H1 (cell line): ENCODE results near the gene NDUFS7. TPM values are rescaled to one million over a fixed set of nuclear protein-coding genes. Genes with fewer than 3 reads are reported as not detected.

Experiments used
- CTCF ChIA-PET: fragments of 300-600 bp; sonication (Branson Sonifier 250); formaldehyde crosslinking; loops from one replicate; lab custom pipeline; 2021; ENCODE audit not compliant: partially characterized antibody; lab: Charles Lee
- POLR2A ChIA-PET: fragments of 300-600 bp; sonication (Branson Sonifier 250); formaldehyde crosslinking; loops from one replicate; lab custom pipeline; 2021; ENCODE audit warnings: inconsistent platforms; ENCODE audit not compliant: partially characterized antibody; lab: Charles Lee
- DNase-seq, 2 experiments: peaks; one replicate each; pipeline versions ENCODE4 v3.0.0 to v3.0.0-alpha.2; 2010 to 2022; ENCODE audit warnings: low spot score in 2 of 2, low read depth in 1 of 2, mixed read lengths in 1 of 2
- FAIRE-seq: peaks from 2 replicates; lab custom pipeline; 2011; peaks lifted over from hg19 to GRCh38; lab: Jason Lieb, UNC
- H2AFZ ChIP-seq: 2 replicates; pipeline ENCODE4 v1.8.1; 2012; ENCODE audit warnings: low read length, inconsistent platforms
- H2AK5ac ChIP-seq: 2 replicates; pipeline ENCODE4 v1.6.1; 2013; ENCODE audit warnings: low read depth, low read length
- H2BK120ac ChIP-seq: replicated peaks from 2 replicates; pipeline ENCODE3; 2013; ENCODE audit warnings: low read depth, low read length, inconsistent platforms
- H2BK12ac ChIP-seq: 2 replicates; pipeline ENCODE4 v1.6.1; 2013; ENCODE audit warnings: low read depth, low read length
- H2BK15ac ChIP-seq: 2 replicates; pipeline ENCODE4 v1.6.1; 2013; ENCODE audit warnings: low read length
- H2BK20ac ChIP-seq: 2 replicates; pipeline ENCODE4 v1.6.1; 2013; ENCODE audit warnings: low read length
- H2BK5ac ChIP-seq: 2 replicates; pipeline ENCODE4 v1.6.1; 2013; ENCODE audit warnings: low read depth, low read length
- H3K14ac ChIP-seq: 2 replicates; pipeline ENCODE4 v1.6.1; 2013; ENCODE audit warnings: inconsistent platforms; ENCODE audit not compliant: insufficient read length
- H3K18ac ChIP-seq: 2 replicates; pipeline ENCODE4 v1.6.1; 2013; ENCODE audit warnings: low read length; ENCODE audit errors: extremely low read depth
- H3K23ac ChIP-seq: 2 replicates; pipeline ENCODE4 v1.6.1; 2013; ENCODE audit warnings: inconsistent platforms; ENCODE audit not compliant: insufficient read length
- H3K23me2 ChIP-seq: 2 replicates; pipeline ENCODE4 v1.6.1; 2013; ENCODE audit warnings: low read depth, low read length
- H3K27ac ChIP-seq: 2 replicates; pipeline ENCODE4 v1.6.1; 2011; ENCODE audit warnings: low read depth, low read length, inconsistent platforms
- H3K27me3 ChIP-seq, 4 experiments: replicated peaks in 1 of 4; 1 replicate in 1 of 4; 2 replicates in 3 of 4; pipeline versions ENCODE4 v1.6.1 to v1.8.1; 2011 to 2013; ENCODE audit warnings: low read length in 3 of 4, mild to moderate bottlenecking in 3 of 4, inconsistent platforms in 2 of 4, mixed read lengths in 2 of 4, moderate library complexity in 1 of 4; ENCODE audit not compliant: control insufficient read depth in 3 of 4, insufficient read depth in 3 of 4; ENCODE audit errors: extremely low read depth in 1 of 4
- H3K36me3 ChIP-seq, 4 experiments: 2 replicates each; pipeline versions ENCODE4 v1.6.1 to v1.8.1; 2011 to 2013; ENCODE audit warnings: mild to moderate bottlenecking in 4 of 4, low read length in 3 of 4, moderate library complexity in 2 of 4, control low read depth in 1 of 4, inconsistent platforms in 1 of 4; ENCODE audit not compliant: insufficient read depth in 4 of 4, control insufficient read depth in 2 of 4
- H3K4ac ChIP-seq: replicated peaks from 2 replicates; pipeline ENCODE3; 2013; ENCODE audit warnings: low read length, low read depth, mixed read lengths, inconsistent platforms; ENCODE audit not compliant: insufficient read length
- H3K4me1 ChIP-seq, 4 experiments: replicated peaks in 1 of 4; 1 replicate in 1 of 4; 2 replicates in 3 of 4; pipeline versions ENCODE4 v1.6.1 to v1.8.1; 2011 to 2013; ENCODE audit warnings: low read length in 3 of 4, inconsistent platforms in 2 of 4, mixed read lengths in 1 of 4; ENCODE audit not compliant: insufficient read depth in 4 of 4, control insufficient read depth in 3 of 4
- H3K4me2 ChIP-seq, 2 experiments: 2 replicates each; pipeline versions ENCODE4 v1.6.1 to v1.8.1; 2011 to 2013; ENCODE audit warnings: low read depth in 2 of 2, low read length in 2 of 2, control low read depth in 1 of 2, inconsistent platforms in 1 of 2, mild to moderate bottlenecking in 1 of 2; ENCODE audit not compliant: insufficient read depth in 1 of 2
- H3K4me3 ChIP-seq, 4 experiments: fragments of 200-600, 300-600 bp in 1 of 4; sonication (generic), shearing (Covaris generic), sonication (Bioruptor Twin) in 1 of 4; 2 replicates each; pipeline versions ENCODE4 v1.5.1 to v1.8.1; 2011 to 2016; ENCODE audit warnings: low read length in 4 of 4, low read depth in 3 of 4, control low read depth in 2 of 4, inconsistent platforms in 2 of 4, mild to moderate bottlenecking in 2 of 4, mixed read lengths in 1 of 4, moderate library complexity in 1 of 4; ENCODE audit not compliant: insufficient read depth in 2 of 4; ENCODE audit errors: extremely low read depth in 1 of 4
- H3K56ac ChIP-seq: replicated peaks from 2 replicates; pipeline ENCODE3; 2013; ENCODE audit warnings: low read depth, mild to moderate bottlenecking, mixed read lengths, low read length, inconsistent platforms; ENCODE audit not compliant: insufficient read length
- H3K79me1 ChIP-seq: 2 replicates; pipeline ENCODE4 v1.6.1; 2013; ENCODE audit warnings: low read depth, low read length, control low read depth
- H3K79me2 ChIP-seq, 2 experiments: 2 replicates each; pipeline versions ENCODE4 v1.6.1 to v1.8.1; 2012 to 2013; ENCODE audit warnings: low read length in 2 of 2, mild to moderate bottlenecking in 2 of 2, inconsistent platforms in 1 of 2; ENCODE audit not compliant: insufficient read depth in 2 of 2, control insufficient read depth in 1 of 2
- H3K9ac ChIP-seq, 4 experiments: replicated peaks in 1 of 4; 1 replicate in 1 of 4; 2 replicates in 3 of 4; pipeline versions ENCODE4 v1.6.1 to v1.8.1; 2011 to 2013; ENCODE audit warnings: low read depth in 3 of 4, low read length in 3 of 4, control low read depth in 2 of 4, mild to moderate bottlenecking in 2 of 4, moderate library complexity in 2 of 4, inconsistent platforms in 1 of 4; ENCODE audit errors: extremely low read depth in 1 of 4
- H3K9me3 ChIP-seq, 2 experiments: 2 replicates each; pipeline versions ENCODE4 v1.6.1 to v1.8.1; 2012 to 2013; ENCODE audit warnings: mild to moderate bottlenecking in 2 of 2, moderate library complexity in 2 of 2, control low read depth in 1 of 2, inconsistent platforms in 1 of 2, low read depth in 1 of 2, low read length in 1 of 2, mixed read lengths in 1 of 2; ENCODE audit not compliant: insufficient read depth in 2 of 2
- H4K20me1 ChIP-seq, 2 experiments: replicated peaks in 1 of 2; 2 replicates each; pipeline versions ENCODE3 to v1.8.1; 2011 to 2013; ENCODE audit warnings: inconsistent platforms in 2 of 2, low read length in 2 of 2, mild to moderate bottlenecking in 1 of 2; ENCODE audit not compliant: insufficient read depth in 2 of 2, control insufficient read depth in 1 of 2
- H4K5ac ChIP-seq: 2 replicates; pipeline ENCODE4 v1.6.1; 2013; ENCODE audit warnings: low read length, low read depth, mixed read lengths, inconsistent platforms; ENCODE audit not compliant: insufficient read length
- H4K8ac ChIP-seq: 2 replicates; pipeline ENCODE4 v1.8.0; 2013; ENCODE audit warnings: mild to moderate bottlenecking, moderate library complexity, low read length, inconsistent platforms; ENCODE audit not compliant: insufficient read depth; ENCODE audit errors: extremely low read depth
- H4K91ac ChIP-seq: replicated peaks from 2 replicates; pipeline ENCODE3; 2013; ENCODE audit warnings: low read length, mixed read lengths, inconsistent platforms; ENCODE audit not compliant: insufficient read length
- BCL11A ChIP-seq, 2 experiments: IDR thresholded peaks; one replicate each; pipeline ENCODE4 v1.6.1; 2011; ENCODE audit warnings: low read depth in 2 of 2, low read length in 2 of 2, mild to moderate bottlenecking in 2 of 2
- CHD2 ChIP-seq: IDR thresholded peaks from 2 replicates; pipeline ENCODE4 v1.6.1; 2012; ENCODE audit warnings: low read length, improper control_type of control experiment
- CREB1 ChIP-seq: IDR thresholded peaks from 2 replicates; pipeline ENCODE4 v1.6.1; 2012; ENCODE audit warnings: inconsistent platforms
- KDM5A ChIP-seq: fragments of 200-600 bp; IDR thresholded peaks from 2 replicates; pipeline ENCODE4 v1.7.1; 2012; ENCODE audit warnings: mild to moderate bottlenecking, low read length, inconsistent platforms, mixed read lengths
- NRF1 ChIP-seq: IDR thresholded peaks from 2 replicates; pipeline ENCODE4 v1.6.1; 2011; ENCODE audit warnings: mild to moderate bottlenecking, low read depth, low read length, improper control_type of control experiment
- RNF2 ChIP-seq: fragments of 200-900, 300-1000 bp; sonication (generic); IDR thresholded peaks from 2 replicates; pipeline ENCODE4 v1.7.1; 2016; ENCODE audit warnings: borderline replicate concordance, low read depth, mild to moderate bottlenecking, antibody characterized with exemption, low read length; ENCODE audit not compliant: poor library complexity, severe bottlenecking; ENCODE audit errors: missing control alignments
- SIRT6 ChIP-seq: IDR thresholded peaks from one replicate; pipeline ENCODE4 v1.7.1; 2012; ENCODE audit warnings: low read length, inconsistent platforms
- SP1 ChIP-seq: IDR thresholded peaks from 2 replicates; pipeline ENCODE4 v1.6.1; 2011; ENCODE audit warnings: low read depth, low read length
- TCF12 ChIP-seq: IDR thresholded peaks from 2 replicates; pipeline ENCODE4 v1.6.1; 2011; ENCODE audit warnings: low read depth, mild to moderate bottlenecking, low read length
- WGBS, 2 experiments: shearing (Covaris generic) in 1 of 2; methylation state at CpG; one replicate each; pipeline versions ENCODE4 v1.1.6 to v1.1.7; 2013 to 2015; ENCODE audit warnings: low lambda C conversion rate in 2 of 2, mixed read lengths in 2 of 2, inconsistent platforms in 1 of 2, low coverage in 1 of 2, missing lambda C conversion rate in 1 of 2; ENCODE audit not compliant: insufficient replicate concordance in 2 of 2, insufficient coverage in 1 of 2, insufficient read length in 1 of 2; ENCODE audit errors: extremely low coverage in 1 of 2, missing lambda C conversion rate in 1 of 2; 5-methylcytosine and 5-hydroxymethylcytosine counted together
- polyA plus RNA-seq, 7 experiments: library from polyadenylated mRNA; depleted of rRNA in 3 of 7; stranded (reverse) in 5 of 7; unstranded in 2 of 7; fragments of >200 nt in 5 of 7; fragments of 200-250 nt in 2 of 7; gene quantifications; 1 replicate in 5 of 7; 2 replicates in 1 of 7; 4 replicates in 1 of 7; pipeline versions ENCODE4 v1.2.1 to v1.2.3, GENCODE V29; 2011 to 2013; ENCODE audit warnings: missing spikeins in 2 of 7, mixed read lengths in 2 of 7
- total RNA-seq: library from RNA; stranded (reverse); fragmentation: NEBNext Ultra II Directional; extraction: Animal tissue kit (Norgen Biotek cat#: 25700); gene quantifications from 2 replicates; pipeline ENCODE4 v1.2.1, GENCODE V29; 2021

Gene NDUFS7
- total and polyA plus RNA-seq, 2 of the 8 experiments (the other 6 are each of a cell fraction or from before 2014, with no cell fraction given) = 78.1 to 309 TPM

GRCh38 chr19:1350867-1351266 lies 32.8 kb upstream of the NDUFS7 start:
- no peak overlapping the region for H3K4me3 ChIP-seq
- peaks cover 2% of the 10 kb centered on the region; the same call in 1 of the 2 replicates for H3K79me1 ChIP-seq
- H3K79me2 ChIP-seq = peaks cover 0 to 4% of the 10 kb centered on the region in 2 experiments; a peak in 1 of 4 replicates
- no peak overlapping the region for H2BK5ac ChIP-seq
- H3K27ac ChIP-seq = no peak overlapping the region
- no peaks in the 10 kb centered on the region; a peak in 1 of 7 replicates for H3K27me3 ChIP-seq
- CTCF ChIA-PET = interaction anchor here (1.1 to 1.4 kb wide), 2 partner anchors 11 to 71 kb away, joined by 3 to 5 read pairs; no protein-coding TSS in a partner anchor
- H3K9me3 ChIP-seq = no peaks in the 10 kb centered on the region
- no peak overlapping the region for H4K8ac ChIP-seq
- H2BK12ac ChIP-seq = no peak overlapping the region
- no peak for DNase-seq
- H3K14ac ChIP-seq = no peak overlapping the region
- H3K9ac ChIP-seq = no peak overlapping the region
- no peak overlapping the region for H3K4me2 ChIP-seq
- no peak for TF ChIP-seq TCF12
- TF ChIP-seq SP1 = no peak
- no peak for TF ChIP-seq BCL11A (IDR thresholded peaks at IDR 0.05; ENCODE audit: low read depth in 2 of 2, low read length in 2 of 2)
- no peak for TF ChIP-seq RNF2
- TF ChIP-seq SIRT6 = no peak
- TF ChIP-seq CHD2 = no peak
- no peak for TF ChIP-seq KDM5A
- no peak for TF ChIP-seq CREB1
- TF ChIP-seq NRF1 = no peak
- TF ChIP-seq, all 59 proteins: peak for 0
- POLR2A ChIA-PET = no interaction called here
- H3K23ac ChIP-seq = no peak overlapping the region
- no peak overlapping the region for H2BK20ac ChIP-seq
- H3K23me2 ChIP-seq = peaks cover 7% of the 10 kb centered on the region; the same call in 1 of the 2 replicates
- no peak overlapping the region for H4K5ac ChIP-seq
- H2AK5ac ChIP-seq = no peak overlapping the region
- H3K36me3 ChIP-seq = no peaks in the 10 kb centered on the region
- H3K18ac ChIP-seq = no peak overlapping the region
- no peak overlapping the region for H2BK120ac ChIP-seq
- H4K20me1 ChIP-seq = no peaks in the 10 kb centered on the region
- no peak overlapping the region for H4K91ac ChIP-seq
- FAIRE-seq = no peak
- WGBS, 2 experiments = 81% methylated on average over 5 of the region's 5 CpGs; no CpG with 5 or more reads in 1 of the 2 experiments
- H3K4ac ChIP-seq = no peak overlapping the region
- no peak overlapping the region for H3K56ac ChIP-seq
- H2BK15ac ChIP-seq = no peak overlapping the region
- peaks cover 0 to 2% (median under 1%) of the 10 kb centered on the region in 4 experiments; a peak in 3 of 7 replicates for H3K4me1 ChIP-seq
- no peak overlapping the region for H2AFZ ChIP-seq
